H1 (cell line): ENCODE data around the gene MRPS24. TPM values are rescaled to one million over a fixed set of nuclear protein-coding genes. Genes with fewer than 3 reads are reported as not detected.

ENCODE experiments used
- CTCF ChIA-PET: fragments of 300-600 bp; sonication (Branson Sonifier 250); formaldehyde crosslinking; loops from one replicate; lab custom pipeline; 2021; ENCODE audit not compliant: partially characterized antibody; lab: Charles Lee
- POLR2A ChIA-PET: fragments of 300-600 bp; sonication (Branson Sonifier 250); formaldehyde crosslinking; loops from one replicate; lab custom pipeline; 2021; ENCODE audit warnings: inconsistent platforms; ENCODE audit not compliant: partially characterized antibody; lab: Charles Lee
- DNase-seq, 2 experiments: peaks; one replicate each; pipeline versions ENCODE4 v3.0.0 to v3.0.0-alpha.2; 2010 to 2022; ENCODE audit warnings: low spot score in 2 of 2, low read depth in 1 of 2, mixed read lengths in 1 of 2
- FAIRE-seq: peaks from 2 replicates; lab custom pipeline; 2011; peaks lifted over from hg19 to GRCh38; lab: Jason Lieb, UNC
- H2AFZ ChIP-seq: 2 replicates; pipeline ENCODE4 v1.8.1; 2012; ENCODE audit warnings: low read length, inconsistent platforms
- H2AK5ac ChIP-seq: 2 replicates; pipeline ENCODE4 v1.6.1; 2013; ENCODE audit warnings: low read depth, low read length
- H2BK120ac ChIP-seq: replicated peaks from 2 replicates; pipeline ENCODE3; 2013; ENCODE audit warnings: low read depth, low read length, inconsistent platforms
- H2BK12ac ChIP-seq: 2 replicates; pipeline ENCODE4 v1.6.1; 2013; ENCODE audit warnings: low read depth, low read length
- H2BK15ac ChIP-seq: 2 replicates; pipeline ENCODE4 v1.6.1; 2013; ENCODE audit warnings: low read length
- H2BK20ac ChIP-seq: 2 replicates; pipeline ENCODE4 v1.6.1; 2013; ENCODE audit warnings: low read length
- H2BK5ac ChIP-seq: 2 replicates; pipeline ENCODE4 v1.6.1; 2013; ENCODE audit warnings: low read depth, low read length
- H3K14ac ChIP-seq: 2 replicates; pipeline ENCODE4 v1.6.1; 2013; ENCODE audit warnings: inconsistent platforms; ENCODE audit not compliant: insufficient read length
- H3K18ac ChIP-seq: 2 replicates; pipeline ENCODE4 v1.6.1; 2013; ENCODE audit warnings: low read length; ENCODE audit errors: extremely low read depth
- H3K23ac ChIP-seq: 2 replicates; pipeline ENCODE4 v1.6.1; 2013; ENCODE audit warnings: inconsistent platforms; ENCODE audit not compliant: insufficient read length
- H3K23me2 ChIP-seq: 2 replicates; pipeline ENCODE4 v1.6.1; 2013; ENCODE audit warnings: low read depth, low read length
- H3K27ac ChIP-seq: 2 replicates; pipeline ENCODE4 v1.6.1; 2011; ENCODE audit warnings: low read depth, low read length, inconsistent platforms
- H3K27me3 ChIP-seq, 4 experiments: replicated peaks in 1 of 4; 1 replicate in 1 of 4; 2 replicates in 3 of 4; pipeline versions ENCODE4 v1.6.1 to v1.8.1; 2011 to 2013; ENCODE audit warnings: low read length in 3 of 4, mild to moderate bottlenecking in 3 of 4, inconsistent platforms in 2 of 4, mixed read lengths in 2 of 4, moderate library complexity in 1 of 4; ENCODE audit not compliant: control insufficient read depth in 3 of 4, insufficient read depth in 3 of 4; ENCODE audit errors: extremely low read depth in 1 of 4
- H3K36me3 ChIP-seq, 4 experiments: 2 replicates each; pipeline versions ENCODE4 v1.6.1 to v1.8.1; 2011 to 2013; ENCODE audit warnings: mild to moderate bottlenecking in 4 of 4, low read length in 3 of 4, moderate library complexity in 2 of 4, control low read depth in 1 of 4, inconsistent platforms in 1 of 4; ENCODE audit not compliant: insufficient read depth in 4 of 4, control insufficient read depth in 2 of 4
- H3K4ac ChIP-seq: replicated peaks from 2 replicates; pipeline ENCODE3; 2013; ENCODE audit warnings: low read length, low read depth, mixed read lengths, inconsistent platforms; ENCODE audit not compliant: insufficient read length
- H3K4me1 ChIP-seq, 4 experiments: replicated peaks in 1 of 4; 1 replicate in 1 of 4; 2 replicates in 3 of 4; pipeline versions ENCODE4 v1.6.1 to v1.8.1; 2011 to 2013; ENCODE audit warnings: low read length in 3 of 4, inconsistent platforms in 2 of 4, mixed read lengths in 1 of 4; ENCODE audit not compliant: insufficient read depth in 4 of 4, control insufficient read depth in 3 of 4
- H3K4me2 ChIP-seq, 2 experiments: 2 replicates each; pipeline versions ENCODE4 v1.6.1 to v1.8.1; 2011 to 2013; ENCODE audit warnings: low read depth in 2 of 2, low read length in 2 of 2, control low read depth in 1 of 2, inconsistent platforms in 1 of 2, mild to moderate bottlenecking in 1 of 2; ENCODE audit not compliant: insufficient read depth in 1 of 2
- H3K4me3 ChIP-seq, 4 experiments: fragments of 200-600, 300-600 bp in 1 of 4; sonication (generic), shearing (Covaris generic), sonication (Bioruptor Twin) in 1 of 4; 2 replicates each; pipeline versions ENCODE4 v1.5.1 to v1.8.1; 2011 to 2016; ENCODE audit warnings: low read length in 4 of 4, low read depth in 3 of 4, control low read depth in 2 of 4, inconsistent platforms in 2 of 4, mild to moderate bottlenecking in 2 of 4, mixed read lengths in 1 of 4, moderate library complexity in 1 of 4; ENCODE audit not compliant: insufficient read depth in 2 of 4; ENCODE audit errors: extremely low read depth in 1 of 4
- H3K56ac ChIP-seq: replicated peaks from 2 replicates; pipeline ENCODE3; 2013; ENCODE audit warnings: low read depth, mild to moderate bottlenecking, mixed read lengths, low read length, inconsistent platforms; ENCODE audit not compliant: insufficient read length
- H3K79me1 ChIP-seq: 2 replicates; pipeline ENCODE4 v1.6.1; 2013; ENCODE audit warnings: low read depth, low read length, control low read depth
- H3K79me2 ChIP-seq, 2 experiments: 2 replicates each; pipeline versions ENCODE4 v1.6.1 to v1.8.1; 2012 to 2013; ENCODE audit warnings: low read length in 2 of 2, mild to moderate bottlenecking in 2 of 2, inconsistent platforms in 1 of 2; ENCODE audit not compliant: insufficient read depth in 2 of 2, control insufficient read depth in 1 of 2
- H3K9ac ChIP-seq, 4 experiments: replicated peaks in 1 of 4; 1 replicate in 1 of 4; 2 replicates in 3 of 4; pipeline versions ENCODE4 v1.6.1 to v1.8.1; 2011 to 2013; ENCODE audit warnings: low read depth in 3 of 4, low read length in 3 of 4, control low read depth in 2 of 4, mild to moderate bottlenecking in 2 of 4, moderate library complexity in 2 of 4, inconsistent platforms in 1 of 4; ENCODE audit errors: extremely low read depth in 1 of 4
- H3K9me3 ChIP-seq, 2 experiments: 2 replicates each; pipeline versions ENCODE4 v1.6.1 to v1.8.1; 2012 to 2013; ENCODE audit warnings: mild to moderate bottlenecking in 2 of 2, moderate library complexity in 2 of 2, control low read depth in 1 of 2, inconsistent platforms in 1 of 2, low read depth in 1 of 2, low read length in 1 of 2, mixed read lengths in 1 of 2; ENCODE audit not compliant: insufficient read depth in 2 of 2
- H4K20me1 ChIP-seq, 2 experiments: replicated peaks in 1 of 2; 2 replicates each; pipeline versions ENCODE3 to v1.8.1; 2011 to 2013; ENCODE audit warnings: inconsistent platforms in 2 of 2, low read length in 2 of 2, mild to moderate bottlenecking in 1 of 2; ENCODE audit not compliant: insufficient read depth in 2 of 2, control insufficient read depth in 1 of 2
- H4K5ac ChIP-seq: 2 replicates; pipeline ENCODE4 v1.6.1; 2013; ENCODE audit warnings: low read length, low read depth, mixed read lengths, inconsistent platforms; ENCODE audit not compliant: insufficient read length
- H4K8ac ChIP-seq: 2 replicates; pipeline ENCODE4 v1.8.0; 2013; ENCODE audit warnings: mild to moderate bottlenecking, moderate library complexity, low read length, inconsistent platforms; ENCODE audit not compliant: insufficient read depth; ENCODE audit errors: extremely low read depth
- H4K91ac ChIP-seq: replicated peaks from 2 replicates; pipeline ENCODE3; 2013; ENCODE audit warnings: low read length, mixed read lengths, inconsistent platforms; ENCODE audit not compliant: insufficient read length
- ASH2L ChIP-seq: fragments of 200-600, 300-600 bp; sonication (generic); IDR thresholded peaks from one replicate; pipeline ENCODE4 v1.7.1; 2017; ENCODE audit warnings: low read length
- SP4 ChIP-seq: IDR thresholded peaks from 2 replicates; pipeline ENCODE4 v1.6.1; 2012; ENCODE audit warnings: low read length, inconsistent platforms
- WGBS, 2 experiments: shearing (Covaris generic) in 1 of 2; methylation state at CpG; one replicate each; pipeline versions ENCODE4 v1.1.6 to v1.1.7; 2013 to 2015; ENCODE audit warnings: low lambda C conversion rate in 2 of 2, mixed read lengths in 2 of 2, inconsistent platforms in 1 of 2, low coverage in 1 of 2, missing lambda C conversion rate in 1 of 2; ENCODE audit not compliant: insufficient replicate concordance in 2 of 2, insufficient coverage in 1 of 2, insufficient read length in 1 of 2; ENCODE audit errors: extremely low coverage in 1 of 2, missing lambda C conversion rate in 1 of 2; 5-methylcytosine and 5-hydroxymethylcytosine counted together
- polyA plus RNA-seq, 7 experiments: library from polyadenylated mRNA; depleted of rRNA in 3 of 7; stranded (reverse) in 5 of 7; unstranded in 2 of 7; fragments of >200 nt in 5 of 7; fragments of 200-250 nt in 2 of 7; gene quantifications; 1 replicate in 5 of 7; 2 replicates in 1 of 7; 4 replicates in 1 of 7; pipeline versions ENCODE4 v1.2.1 to v1.2.3, GENCODE V29; 2011 to 2013; ENCODE audit warnings: missing spikeins in 2 of 7, mixed read lengths in 2 of 7
- total RNA-seq: library from RNA; stranded (reverse); fragmentation: NEBNext Ultra II Directional; extraction: Animal tissue kit (Norgen Biotek cat#: 25700); gene quantifications from 2 replicates; pipeline ENCODE4 v1.2.1, GENCODE V29; 2021

MRPS24 gene
- total and polyA plus RNA-seq, 2 of the 8 experiments (the other 6 are each of a cell fraction or from before 2014, with no cell fraction given): 133 to 347 TPM

DNA sequence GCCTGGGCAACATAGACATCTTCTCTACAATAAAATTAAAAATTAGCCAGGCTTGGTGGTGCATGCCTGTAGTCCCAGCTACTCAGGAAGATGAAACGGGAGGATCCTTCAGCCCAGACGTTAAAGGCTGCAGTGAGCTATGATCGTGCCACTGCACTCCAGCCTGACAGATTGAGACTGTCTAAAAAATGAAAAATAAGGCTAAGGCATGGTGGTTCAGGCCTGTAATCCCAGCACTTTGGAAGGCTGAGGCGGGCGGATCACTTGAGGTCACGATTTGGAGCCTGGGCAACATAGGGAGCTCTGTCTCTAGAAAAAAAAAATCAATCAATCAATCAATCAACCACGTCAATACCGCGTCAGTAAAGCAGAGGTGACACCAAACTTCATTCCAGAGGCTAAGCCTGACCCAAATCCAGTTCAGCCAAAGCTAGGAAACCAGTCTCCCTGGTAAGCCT is 31.1 kb downstream of the MRPS24 start:
- H3K79me2 ChIP-seq: no peaks in the 10 kb centered on the region
- DNase-seq: no peak
- H3K4ac ChIP-seq: no peak overlapping the region
- CTCF ChIA-PET: interaction anchor here (0.6 to 3.3 kb wide), 39 partner anchors 9 to 906 kb away, joined by 3 to 24 read pairs (median 4); partner anchors contain the start of genes COA1, MRPL32, PSMA2 and STK17A
- H4K91ac ChIP-seq: no peak overlapping the region
- no peak overlapping the region; the same call in 1 of the 2 replicates for H2BK12ac ChIP-seq
- H3K36me3 ChIP-seq: no peaks in the 10 kb centered on the region
- H2BK20ac ChIP-seq: no peak overlapping the region
- no peak overlapping the region for H3K9ac ChIP-seq
- H3K4me1 ChIP-seq: peaks cover 0 to 5% (median 3%) of the 10 kb centered on the region in 4 experiments; a peak in 3 of 7 replicates
- peak overlapping the region in 2 of 4 experiments; percentile 15 to 27; a peak in 3 of 8 replicates for H3K4me3 ChIP-seq
- H3K79me1 ChIP-seq: no peaks in the 10 kb centered on the region
- H3K23me2 ChIP-seq: no peaks in the 10 kb centered on the region
- TF ChIP-seq ASH2L (no peak), SP4 (no peak)
- TF ChIP-seq, all 59 proteins: peak for 0
- no peaks in the 10 kb centered on the region for H4K20me1 ChIP-seq
- H2AK5ac ChIP-seq: no peak overlapping the region
- no peak overlapping the region for H3K23ac ChIP-seq
- peak overlapping the region; percentile 86 for H2AFZ ChIP-seq
- no peaks in the 10 kb centered on the region for H3K9me3 ChIP-seq
- no peak overlapping the region for H3K56ac ChIP-seq
- WGBS, 2 experiments: 88% methylated on average over 9 of the region's 9 CpGs; no CpG with 5 or more reads in 1 of the 2 experiments
- H4K5ac ChIP-seq: no peak overlapping the region
- H3K27me3 ChIP-seq: no peaks in the 10 kb centered on the region
- no peak overlapping the region for H3K14ac ChIP-seq
- no peak overlapping the region for H3K18ac ChIP-seq
- H4K8ac ChIP-seq: no peak overlapping the region
- H3K27ac ChIP-seq: no peak overlapping the region
- no peak overlapping the region for H2BK5ac ChIP-seq
- 0 out of 2 replicates have a peak overlapping the region, but pooled peaks have one; percentile 5 for H2BK15ac ChIP-seq
- POLR2A ChIA-PET: interaction anchor here (1.2 to 1.6 kb wide), 2 partner anchors 10 to 256 kb away, joined by 3 to 5 read pairs; no protein-coding TSS in a partner anchor
- H3K4me2 ChIP-seq: peak overlapping the region; percentile 0 to 57; a peak in 2 of 4 replicates
- FAIRE-seq: no peak
- H2BK120ac ChIP-seq: no peak overlapping the region
